Measurements from ENCODE around the gene RASL11B. TPM values are rescaled to one million over a fixed set of nuclear protein-coding genes. Genes with fewer than 3 reads are reported as not detected.

Gene RASL11B
- total RNA-seq, 1 donor from 2014 or later = 21.5 TPM

GRCh38 chr4:52915730-52916300 lies 53.7 kb downstream of the RASL11B start:
- no peak for DNase-seq

Other genes starting within 250 kb of the RASL11B start
- gene USP46, start 203.0 kb upstream of the RASL11B start, total RNA-seq = 15.3 TPM
- gene ERVMER34-1, start 110.9 kb upstream of the RASL11B start, total RNA-seq = 0.69 TPM